BJ (cell line): ENCODE results near the gene ZFYVE21. TPM values are rescaled to one million over a fixed set of nuclear protein-coding genes. Genes with fewer than 3 reads are reported as not detected.

ENCODE experiments used
- CTCF ChIA-PET: fragments of 350-600 bp; formaldehyde crosslinking; extraction: SDS; loops from one replicate; lab custom pipeline; 2021; ENCODE audit warnings: antibody characterized with exemption, inconsistent platforms; lab: Yijun Ruan, JAX
- POLR2A ChIA-PET: fragments of 300-600 bp; sonication (Branson Sonifier 250); formaldehyde crosslinking; extraction: SDS; loops from one replicate; lab custom pipeline; 2021; ENCODE audit warnings: antibody characterized with exemption; lab: Charles Lee
- DNase-seq: peaks from one replicate; pipeline ENCODE4 v3.0.0-alpha.2; 2011; ENCODE audit warnings: low read depth
- H3K27me3 ChIP-seq: 2 replicates; pipeline ENCODE4 v1.6.0; 2011; ENCODE audit warnings: low read length; ENCODE audit not compliant: control insufficient read depth, insufficient read depth
- H3K36me3 ChIP-seq: 2 replicates; pipeline ENCODE4 v1.5.1; 2011; ENCODE audit warnings: low read length; ENCODE audit not compliant: control insufficient read depth, insufficient read depth
- H3K4me3 ChIP-seq: 2 replicates; pipeline ENCODE4 v1.5.1; 2011; ENCODE audit warnings: low read depth, mild to moderate bottlenecking, control low read depth, low read length
- CTCF ChIP-seq: IDR thresholded peaks from 2 replicates; pipeline ENCODE4 v1.5.1; 2011; ENCODE audit warnings: low read depth, mild to moderate bottlenecking, control low read depth, inconsistent platforms, low read length, moderate library complexity; ENCODE audit not compliant: insufficient read depth
- polyA plus RNA-seq: library from polyadenylated mRNA; depleted of rRNA; stranded (reverse); fragments of >200 nt; gene quantifications from 2 replicates; pipeline ENCODE4 v1.2.3, GENCODE V29; 2011; rRNA removed
- small RNA-seq: library from RNA; depleted of rRNA; stranded (forward); fragments of <200 nt; gene quantifications from one replicate; pipeline ENCODE3, GENCODE V24; 2012; ENCODE audit warnings: low replicate concordance, low read depth; ENCODE audit not compliant: insufficient read length

ZFYVE21 gene
- polyA plus RNA-seq, 1 experiment = 84.0 TPM

GRCh38 chr14:103782376-103782775 lies 66.8 kb downstream of the ZFYVE21 start:
- Histone ChIP-seq H3K36me3 (no peaks in the 10 kb centered on the region), H3K27me3 (no peaks in the 10 kb centered on the region), H3K4me3 (no peak overlapping the region)
- ChIA-PET POLR2A (no interaction called here), CTCF (interaction anchor here (0.6 to 1.1 kb wide), 2 partner anchors 26 to 207 kb away, joined by 3 read pairs; no protein-coding TSS in a partner anchor)
- no peak for DNase-seq
- no peak for TF ChIP-seq CTCF

Small RNA genes lying within 50 kb of the gene (small RNA-seq; reads per million reads assigned to genes)
- not detected for gene RF00019

Other genes starting within 250 kb of the ZFYVE21 start
- gene CKB, start 193.0 kb upstream of the ZFYVE21 start, polyA plus RNA-seq = 25.7 and 74.7 TPM in 2 replicates
- gene TRMT61A, start 186.6 kb upstream of the ZFYVE21 start, polyA plus RNA-seq = 6.2 and 11.7 TPM in 2 replicates
- gene BAG5, start 153.2 kb upstream of the ZFYVE21 start, polyA plus RNA-seq = 4.9 and 7.9 TPM in 2 replicates
- 16.9 and 25.8 TPM in 2 replicates for gene COA8, start 152.8 kb upstream of the ZFYVE21 start, polyA plus RNA-seq
- 112 and 123 TPM in 2 replicates for gene KLC1, start 86.6 kb upstream of the ZFYVE21 start, polyA plus RNA-seq
- 4.2 and 5.6 TPM in 2 replicates for gene XRCC3, start 359 bp upstream of the ZFYVE21 start, polyA plus RNA-seq
- gene PPP1R13B, start 131.8 kb downstream of the ZFYVE21 start, polyA plus RNA-seq = 2.0 and 3.3 TPM in 2 replicates
- gene TDRD9, start 212.6 kb downstream of the ZFYVE21 start, polyA plus RNA-seq = 1.3 and 2.2 TPM in 2 replicates
- not detected in 2 replicates for gene RD3L, start 226.7 kb downstream of the ZFYVE21 start, polyA plus RNA-seq